ENCODE data around the gene SLIT3.

SLIT3 gene

DNA sequence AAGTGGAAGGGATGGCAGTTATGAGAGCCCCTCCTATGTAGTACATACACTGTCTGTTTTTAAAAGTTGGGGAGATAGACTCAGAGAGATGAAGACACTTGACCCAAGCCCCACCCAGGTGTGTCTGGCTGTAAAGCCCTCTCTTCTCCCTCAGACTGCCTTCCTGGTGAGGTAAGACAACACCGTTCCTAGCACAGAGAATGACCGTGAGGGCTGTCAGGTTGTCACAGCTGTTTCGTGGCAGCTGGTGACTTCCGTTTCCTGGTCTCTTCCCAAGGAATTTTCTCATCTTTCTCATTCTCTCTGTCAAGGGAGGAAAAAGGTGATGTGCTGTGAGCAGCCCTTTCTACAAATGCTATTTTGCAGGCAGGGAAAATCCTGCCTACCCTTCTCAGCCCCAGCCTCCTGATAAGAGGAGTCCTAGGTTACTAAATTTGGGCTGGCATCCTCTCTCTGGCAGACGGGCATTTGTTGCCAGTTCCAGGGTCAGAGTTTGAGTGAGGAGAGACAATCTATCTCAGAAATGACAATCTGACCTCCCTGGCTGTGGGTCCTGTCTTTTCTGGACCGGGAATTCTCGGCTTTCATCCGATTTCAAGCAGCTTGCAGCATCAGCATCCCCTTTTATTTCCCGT lies 458.3 kb downstream of the SLIT3 start:
- intact Hi-C loops (cut with micrococcal nuclease) = no loop called here
- H3K27ac Mint-ChIP-seq = no peak overlapping the region
- H3K27me3 Mint-ChIP-seq = no peaks in the 10 kb centered on the region
- no peaks in the 10 kb centered on the region for H3K36me3 Mint-ChIP-seq (ENCODE audit: low read depth)
- no peaks in the 10 kb centered on the region for H3K9me3 Mint-ChIP-seq
- no peak overlapping the region for H3K4me3 Mint-ChIP-seq
- no peaks in the 10 kb centered on the region for H3K4me1 Mint-ChIP-seq (ENCODE audit: low read depth)

DNA sequence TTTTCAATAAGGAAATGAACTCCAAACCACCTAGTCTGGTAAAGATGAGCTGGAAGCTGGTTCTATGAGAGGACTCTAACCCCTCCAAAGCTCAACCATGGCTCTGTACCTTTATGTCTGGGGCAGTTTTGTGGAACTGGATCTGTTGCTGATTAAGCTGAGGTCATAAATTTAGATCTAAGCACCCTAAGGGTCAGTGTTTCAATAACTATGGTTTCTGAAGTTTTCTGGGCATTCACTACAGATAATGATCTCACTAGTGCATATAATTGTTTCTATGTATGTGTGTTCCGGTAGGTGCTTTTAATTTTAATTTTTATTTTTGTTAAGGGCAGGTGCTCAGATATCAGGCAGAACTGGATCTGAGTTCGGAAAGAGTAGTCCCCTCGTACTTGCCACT lies 463.1 kb downstream of the SLIT3 start:
- H3K4me3 Mint-ChIP-seq = no peak overlapping the region
- H3K27ac Mint-ChIP-seq = no peak overlapping the region
- no peaks in the 10 kb centered on the region for H3K9me3 Mint-ChIP-seq
- no peaks in the 10 kb centered on the region for H3K4me1 Mint-ChIP-seq (ENCODE audit: low read depth)
- no peaks in the 10 kb centered on the region for H3K36me3 Mint-ChIP-seq (ENCODE audit: low read depth)
- H3K27me3 Mint-ChIP-seq = peaks cover 4% of the 10 kb centered on the region
- intact Hi-C loops (cut with micrococcal nuclease) = no loop called here

DNA sequence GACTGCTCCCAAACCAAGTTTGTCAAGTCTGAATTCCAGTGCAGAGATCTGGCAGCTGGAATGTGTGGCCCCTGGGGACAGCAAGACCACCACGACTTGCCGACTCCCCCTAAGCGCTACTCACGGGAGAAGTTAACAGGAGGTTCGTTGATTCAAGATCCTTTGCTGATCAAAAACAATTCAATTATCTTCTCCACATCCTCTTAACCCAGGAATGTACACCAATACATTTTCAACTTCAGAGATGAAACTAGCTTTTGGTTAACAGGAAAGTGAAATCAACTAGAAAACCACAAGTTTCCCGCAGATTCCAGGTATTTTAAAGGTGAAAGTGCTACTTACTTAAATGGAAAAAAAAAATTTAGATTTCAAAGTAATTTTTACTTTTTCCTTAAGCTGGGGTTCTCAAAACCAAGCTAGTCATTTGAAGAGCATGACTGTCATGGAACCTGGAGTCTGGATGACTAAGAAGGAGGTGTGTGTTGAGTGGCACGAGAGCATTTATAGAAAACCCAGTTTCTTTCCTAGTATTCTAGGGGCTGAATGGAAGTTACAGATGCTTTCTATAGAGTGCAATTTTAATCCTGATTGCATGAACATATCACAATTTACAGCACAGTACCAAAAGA lies 464.2 kb downstream of the SLIT3 start:
- H3K27me3 Mint-ChIP-seq = peaks cover 4% of the 10 kb centered on the region
- H3K36me3 Mint-ChIP-seq (ENCODE audit: low read depth) = no peaks in the 10 kb centered on the region
- no peaks in the 10 kb centered on the region for H3K9me3 Mint-ChIP-seq
- no peaks in the 10 kb centered on the region for H3K4me1 Mint-ChIP-seq (ENCODE audit: low read depth)
- no peak overlapping the region for H3K4me3 Mint-ChIP-seq
- intact Hi-C loops (cut with micrococcal nuclease) = no loop called here
- H3K27ac Mint-ChIP-seq = no peak overlapping the region

DNA sequence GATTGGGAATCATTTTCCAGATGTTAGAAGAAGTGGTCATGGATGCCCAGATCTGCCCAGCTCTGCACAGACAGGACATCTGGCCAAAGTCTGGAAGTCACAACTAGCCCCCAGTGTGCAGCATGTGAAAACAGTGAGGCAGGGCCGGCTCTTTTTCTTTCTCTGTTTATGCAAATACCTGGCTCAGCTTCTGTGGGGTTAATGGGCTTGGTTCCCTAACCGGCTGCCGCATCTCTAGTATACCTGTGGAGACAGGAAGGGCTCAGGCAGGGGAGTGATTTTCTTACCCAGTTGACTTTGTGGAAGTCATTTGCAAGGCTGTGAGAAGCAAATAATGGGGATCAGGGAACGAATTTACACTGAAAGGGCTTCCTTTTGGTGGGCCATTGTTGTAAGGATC lies 467.0 kb downstream of the SLIT3 start:
- no peak overlapping the region for H3K27ac Mint-ChIP-seq
- H3K4me3 Mint-ChIP-seq = no peak overlapping the region
- intact Hi-C loops (cut with micrococcal nuclease) = no loop called here
- no peaks in the 10 kb centered on the region for H3K9me3 Mint-ChIP-seq
- H3K27me3 Mint-ChIP-seq = peaks cover 4% of the 10 kb centered on the region
- no peaks in the 10 kb centered on the region for H3K4me1 Mint-ChIP-seq (ENCODE audit: low read depth)
- H3K36me3 Mint-ChIP-seq (ENCODE audit: low read depth) = no peaks in the 10 kb centered on the region

DNA sequence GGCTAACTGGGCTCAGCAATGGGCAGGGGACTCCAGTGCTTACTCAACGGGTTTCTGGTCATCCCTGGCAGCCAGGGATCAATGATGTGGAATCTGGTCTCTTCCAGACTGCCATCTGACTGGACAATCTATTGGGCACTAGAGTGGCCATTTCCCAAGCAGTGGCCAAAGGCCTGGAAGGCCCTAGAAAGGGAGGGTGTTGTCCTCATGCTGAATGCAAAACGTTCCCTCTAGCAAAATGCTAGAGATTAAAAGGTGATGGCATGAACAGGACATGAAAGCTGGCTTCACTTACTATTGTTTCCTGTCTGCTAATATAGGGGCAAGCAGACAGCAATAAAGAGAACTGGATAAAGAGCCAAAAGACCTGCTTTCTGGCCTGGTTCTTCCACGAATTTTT lies 467.6 kb downstream of the SLIT3 start:
- H3K4me1 Mint-ChIP-seq (ENCODE audit: low read depth) = no peaks in the 10 kb centered on the region
- no peaks in the 10 kb centered on the region for H3K9me3 Mint-ChIP-seq
- no peak overlapping the region for H3K4me3 Mint-ChIP-seq
- H3K27ac Mint-ChIP-seq = no peak overlapping the region
- intact Hi-C loops (cut with micrococcal nuclease) = no loop called here
- no peaks in the 10 kb centered on the region for H3K36me3 Mint-ChIP-seq (ENCODE audit: low read depth)
- H3K27me3 Mint-ChIP-seq = peaks cover 4% of the 10 kb centered on the region

DNA sequence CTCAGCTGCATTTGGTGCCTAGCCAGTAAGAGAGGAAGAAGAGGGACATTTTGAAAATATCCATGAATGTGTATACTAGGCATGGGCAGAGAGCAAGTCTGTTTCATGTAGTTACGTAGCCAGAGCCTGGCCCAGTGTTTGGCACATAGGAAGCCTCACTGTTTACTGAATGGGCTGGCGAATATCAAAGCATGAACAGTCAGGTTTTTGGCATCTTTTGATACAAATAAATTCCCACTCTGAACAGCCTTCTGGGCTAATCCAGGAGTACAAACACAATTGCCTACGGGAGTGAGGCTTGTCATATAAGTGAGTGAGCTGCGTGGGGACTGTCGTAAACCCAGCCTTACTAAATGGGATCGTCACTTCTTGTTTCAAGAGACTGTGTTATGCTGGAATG lies 468.6 kb downstream of the SLIT3 start:
- no peaks in the 10 kb centered on the region for H3K4me1 Mint-ChIP-seq (ENCODE audit: low read depth)
- intact Hi-C loops (cut with micrococcal nuclease) = no loop called here
- no peak overlapping the region for H3K4me3 Mint-ChIP-seq
- no peak overlapping the region for H3K27ac Mint-ChIP-seq
- H3K9me3 Mint-ChIP-seq = no peaks in the 10 kb centered on the region
- H3K36me3 Mint-ChIP-seq (ENCODE audit: low read depth) = no peaks in the 10 kb centered on the region
- peaks cover 4% of the 10 kb centered on the region for H3K27me3 Mint-ChIP-seq

DNA sequence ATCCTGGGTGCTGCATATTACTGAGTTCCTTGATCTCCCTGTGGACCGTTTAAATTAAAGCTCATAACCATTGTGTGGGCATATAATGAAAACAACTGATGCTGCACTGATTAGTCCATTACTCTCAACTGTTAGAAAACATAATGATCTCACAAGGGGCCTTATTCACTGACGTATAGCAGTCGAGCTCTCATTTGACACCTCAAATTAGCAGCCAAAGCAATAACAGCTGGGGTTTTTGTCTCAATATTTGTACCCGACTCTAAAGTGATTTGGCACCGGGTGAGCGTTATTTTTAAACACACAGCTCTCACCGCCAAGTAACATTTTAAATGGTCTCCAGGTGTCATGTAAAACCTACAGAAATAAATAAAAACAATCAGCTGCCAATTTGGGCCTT lies 469.6 kb downstream of the SLIT3 start:
- Mint-ChIP-seq H3K27me3 (peaks cover 4% of the 10 kb centered on the region), H3K36me3 (ENCODE audit: low read depth) (no peaks in the 10 kb centered on the region)
- intact Hi-C loops (cut with micrococcal nuclease) = no loop called here

DNA sequence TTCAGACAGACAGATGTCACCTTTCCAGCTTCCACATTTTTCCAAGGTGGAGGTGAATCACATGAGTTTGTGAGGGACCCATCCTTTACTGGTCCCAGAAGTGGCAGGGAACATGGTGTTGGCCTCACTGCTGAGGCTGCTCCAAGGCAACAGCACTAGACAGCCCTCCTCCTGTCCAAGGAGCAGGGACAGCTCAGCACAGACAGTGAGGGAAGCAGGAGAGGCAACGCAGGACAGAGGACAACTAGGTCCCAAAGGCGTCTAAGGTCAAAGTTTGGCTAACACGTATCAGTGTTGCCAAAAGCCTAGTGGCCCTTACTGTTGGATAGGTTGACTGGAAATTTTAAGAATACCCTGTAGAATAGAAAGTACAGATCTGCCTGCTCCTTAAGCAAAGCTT lies 470.1 kb downstream of the SLIT3 start:
- Mint-ChIP-seq H3K27me3 (peaks cover 3% of the 10 kb centered on the region), H3K4me3 (no peak overlapping the region), H3K4me1 (ENCODE audit: low read depth) (no peaks in the 10 kb centered on the region), H3K9me3 (no peaks in the 10 kb centered on the region), H3K36me3 (ENCODE audit: low read depth) (no peaks in the 10 kb centered on the region), H3K27ac (no peak overlapping the region)
- intact Hi-C loops (cut with micrococcal nuclease) = no loop called here

More for the DNA sequence above, 469.6 kb downstream of the SLIT3 start:
- no peaks in the 10 kb centered on the region for H3K4me1 Mint-ChIP-seq (ENCODE audit: low read depth)
- no peak overlapping the region for H3K4me3 Mint-ChIP-seq
- H3K27ac Mint-ChIP-seq = no peak overlapping the region
- H3K9me3 Mint-ChIP-seq = no peaks in the 10 kb centered on the region

DNA sequence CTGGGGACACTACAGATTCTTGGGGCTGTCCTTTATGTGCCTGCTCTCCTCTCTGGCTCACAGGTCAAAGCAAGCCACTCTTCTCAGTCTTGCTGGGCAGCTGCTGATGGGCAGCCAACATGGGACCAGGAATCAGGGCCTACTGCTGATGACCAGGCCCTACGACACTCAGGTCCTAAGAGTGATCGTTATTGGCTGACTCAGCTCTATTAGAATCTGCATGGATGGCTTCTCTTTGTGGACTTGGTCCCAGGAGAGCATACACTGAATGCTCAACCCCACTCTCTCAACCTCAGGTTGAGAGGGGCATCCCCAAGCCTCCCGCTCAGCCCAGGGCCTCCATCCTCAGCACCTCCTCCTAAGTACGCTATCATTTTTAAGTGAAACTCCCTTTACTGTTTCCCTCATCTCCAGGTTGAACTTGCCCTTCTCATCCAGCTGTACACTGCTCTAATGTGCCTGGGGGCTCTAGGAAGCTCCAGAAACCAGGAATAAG lies 471.0 kb downstream of the SLIT3 start:
- Mint-ChIP-seq H3K27me3 (peaks cover 3% of the 10 kb centered on the region), H3K27ac (no peak overlapping the region), H3K4me1 (ENCODE audit: low read depth) (no peaks in the 10 kb centered on the region), H3K36me3 (ENCODE audit: low read depth) (no peaks in the 10 kb centered on the region), H3K9me3 (no peaks in the 10 kb centered on the region), H3K4me3 (no peak overlapping the region)
- intact Hi-C loops (cut with micrococcal nuclease) = no loop called here

DNA sequence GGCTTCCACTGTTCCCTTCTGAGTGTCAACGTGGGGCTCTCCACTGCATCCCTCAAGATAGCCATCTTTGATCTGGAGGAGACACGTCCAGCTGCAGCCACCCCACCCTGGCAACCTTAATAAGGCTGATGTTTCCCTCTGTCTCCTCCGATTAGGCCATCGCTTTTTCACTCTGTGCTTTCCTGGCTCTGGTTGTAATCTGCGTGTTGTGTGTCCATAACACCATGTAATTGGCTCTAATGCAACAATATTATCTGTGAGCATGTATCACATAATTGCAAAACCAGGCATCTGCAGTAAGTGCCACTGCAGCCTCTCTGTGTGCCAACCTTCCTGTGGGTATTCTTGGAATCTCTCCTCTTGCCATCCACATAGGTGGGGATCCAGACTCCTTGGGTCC lies 471.9 kb downstream of the SLIT3 start:
- Mint-ChIP-seq H3K27ac (no peak overlapping the region), H3K4me1 (ENCODE audit: low read depth) (no peaks in the 10 kb centered on the region), H3K27me3 (peaks cover 2% of the 10 kb centered on the region), H3K36me3 (ENCODE audit: low read depth) (no peaks in the 10 kb centered on the region), H3K4me3 (no peak overlapping the region), H3K9me3 (no peaks in the 10 kb centered on the region)
- intact Hi-C loops (cut with micrococcal nuclease) = no loop called here

DNA sequence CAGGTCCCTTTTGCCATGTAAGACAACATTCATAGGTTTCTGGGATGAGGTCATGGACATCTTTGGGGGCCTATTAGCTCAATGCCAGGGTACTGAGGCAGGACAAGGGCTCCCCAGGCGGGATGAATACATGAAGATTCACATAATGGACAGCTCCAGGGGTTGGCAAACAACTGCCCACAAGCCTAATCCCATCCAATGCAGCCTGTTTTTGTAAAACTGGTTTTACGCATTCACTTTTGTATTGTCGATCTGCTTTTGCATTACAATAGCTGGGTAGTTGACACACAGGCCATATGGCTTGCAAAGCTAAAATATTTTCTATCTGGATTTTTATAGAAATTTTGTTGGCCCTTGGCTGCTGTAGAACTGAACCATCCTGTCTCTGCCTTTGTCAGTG lies 473.3 kb downstream of the SLIT3 start:
- H3K9me3 Mint-ChIP-seq = no peaks in the 10 kb centered on the region
- no peak overlapping the region for H3K4me3 Mint-ChIP-seq
- no peaks in the 10 kb centered on the region for H3K4me1 Mint-ChIP-seq (ENCODE audit: low read depth)
- H3K27ac Mint-ChIP-seq = no peak overlapping the region
- peaks cover 2% of the 10 kb centered on the region for H3K27me3 Mint-ChIP-seq
- H3K36me3 Mint-ChIP-seq (ENCODE audit: low read depth) = no peaks in the 10 kb centered on the region
- intact Hi-C loops (cut with micrococcal nuclease) = no loop called here

DNA sequence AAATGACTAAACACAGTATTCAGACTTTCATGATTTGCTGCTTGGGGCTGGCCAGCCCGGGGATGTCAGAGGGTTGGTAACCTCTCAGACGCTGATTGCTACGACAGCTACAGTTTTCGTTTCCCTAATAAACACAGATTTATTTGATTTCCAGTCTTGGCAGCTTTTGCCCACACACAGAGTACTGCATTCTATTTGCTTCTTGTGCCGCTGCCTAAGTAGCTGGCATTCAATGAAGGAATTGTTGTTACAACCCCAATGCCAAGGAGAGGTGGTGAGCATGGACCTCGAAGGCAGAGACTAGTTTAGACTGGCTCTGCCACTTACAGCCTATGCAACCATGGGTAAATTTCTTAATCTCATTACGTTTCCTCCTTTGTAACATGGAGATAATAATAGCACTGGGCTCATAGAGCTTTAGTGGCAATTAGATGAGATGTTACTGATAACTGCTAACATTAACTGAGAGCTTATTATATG lies 474.7 kb downstream of the SLIT3 start:
- no peaks in the 10 kb centered on the region for H3K4me1 Mint-ChIP-seq (ENCODE audit: low read depth)
- no peaks in the 10 kb centered on the region for H3K36me3 Mint-ChIP-seq (ENCODE audit: low read depth)
- H3K27me3 Mint-ChIP-seq = peaks cover 2% of the 10 kb centered on the region
- H3K9me3 Mint-ChIP-seq = no peaks in the 10 kb centered on the region
- intact Hi-C loops (cut with micrococcal nuclease) = no loop called here
- H3K27ac Mint-ChIP-seq = no peak overlapping the region
- no peak overlapping the region for H3K4me3 Mint-ChIP-seq

DNA sequence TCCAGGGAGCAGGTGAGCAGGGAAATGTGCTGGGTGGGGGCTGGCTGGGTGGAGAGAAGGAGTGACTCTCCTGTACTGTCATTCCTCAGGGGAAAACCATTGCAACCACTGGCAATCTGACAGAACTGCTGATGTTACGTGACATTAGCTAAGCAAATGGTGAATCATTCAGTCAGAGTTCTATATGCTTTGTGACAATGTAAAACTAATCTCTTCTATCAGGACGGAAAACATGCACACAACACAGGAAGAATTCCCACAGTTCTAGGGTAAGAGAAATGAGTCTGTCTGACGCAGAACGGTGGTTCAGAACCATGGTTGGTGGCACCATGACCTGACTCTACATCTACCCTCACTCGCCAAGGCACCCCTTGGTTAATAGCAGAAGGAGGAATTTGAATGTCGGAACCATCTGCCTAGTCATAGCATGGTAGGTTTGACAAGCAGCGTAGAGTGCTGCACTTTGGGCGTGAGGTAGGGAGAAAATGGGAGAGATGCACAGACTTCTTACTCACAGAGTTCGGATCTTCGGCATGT lies 478.1 kb downstream of the SLIT3 start:
- Mint-ChIP-seq H3K4me1 (ENCODE audit: low read depth) (no peaks in the 10 kb centered on the region), H3K9me3 (no peaks in the 10 kb centered on the region), H3K27me3 (peaks cover 4% of the 10 kb centered on the region), H3K27ac (no peak overlapping the region), H3K4me3 (no peak overlapping the region), H3K36me3 (ENCODE audit: low read depth) (no peaks in the 10 kb centered on the region)
- intact Hi-C loops (cut with micrococcal nuclease) = no loop called here

DNA sequence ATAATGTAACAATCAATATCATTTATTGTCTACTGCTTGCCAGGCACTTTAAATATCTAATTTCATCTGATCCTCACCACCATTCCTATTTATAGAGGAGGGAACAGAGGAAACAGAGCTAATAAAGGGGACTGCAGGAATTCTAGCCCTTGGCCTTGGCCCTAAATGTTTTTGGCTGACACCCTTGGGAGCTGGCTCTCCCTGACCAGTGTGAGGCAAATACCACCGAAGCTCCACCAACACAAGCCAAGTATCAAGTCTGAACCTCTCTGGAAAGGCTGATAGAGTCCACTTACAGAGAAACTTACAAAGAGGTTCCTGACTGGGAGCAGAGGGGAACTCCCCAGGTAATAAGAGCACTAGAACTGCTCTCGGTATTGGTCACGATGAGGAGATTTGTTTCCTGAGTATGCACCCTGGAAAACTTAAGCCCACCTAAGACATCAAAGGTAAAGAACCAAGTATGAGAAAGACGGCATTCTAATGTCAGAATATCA lies 478.6 kb downstream of the SLIT3 start:
- Mint-ChIP-seq H3K36me3 (ENCODE audit: low read depth) (no peaks in the 10 kb centered on the region), H3K4me3 (no peak overlapping the region), H3K27ac (no peak overlapping the region), H3K9me3 (no peaks in the 10 kb centered on the region), H3K4me1 (ENCODE audit: low read depth) (no peaks in the 10 kb centered on the region), H3K27me3 (peaks cover 4% of the 10 kb centered on the region)
- intact Hi-C loops (cut with micrococcal nuclease) = no loop called here
